NB4 (cell line): ENCODE data around the gene SCN2B.

Source experiments
- TF ChIP-seq, protein P1 (sequence below): IDR thresholded peaks from one replicate; pipeline ENCODE4 v1.5.1; 2012; ENCODE audit warnings: low read depth, low read length
- TF ChIP-seq, protein P2 (sequence below): IDR thresholded peaks from 2 replicates; pipeline ENCODE4 v1.6.1; 2011; ENCODE audit warnings: low read depth, low read length

DNA sequence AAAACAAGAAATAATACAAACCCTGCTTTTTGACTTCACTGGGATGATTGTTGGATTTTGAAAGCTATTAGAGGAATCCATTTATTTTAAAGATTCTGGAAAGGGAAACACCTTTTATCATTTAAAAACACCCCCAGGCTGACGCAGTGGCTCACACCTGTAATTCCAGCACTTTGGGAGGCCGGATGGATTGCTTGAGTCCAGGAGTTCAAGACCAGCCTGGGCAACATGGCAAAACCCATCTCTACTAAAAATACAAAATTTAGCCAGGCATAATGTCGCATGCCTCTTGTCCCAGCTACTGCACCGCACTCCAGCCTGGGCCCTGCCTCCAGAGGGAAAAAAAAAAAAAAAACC lies 317 bp upstream of the SCN2B start:
- TF ChIP-seq, protein P1, sequence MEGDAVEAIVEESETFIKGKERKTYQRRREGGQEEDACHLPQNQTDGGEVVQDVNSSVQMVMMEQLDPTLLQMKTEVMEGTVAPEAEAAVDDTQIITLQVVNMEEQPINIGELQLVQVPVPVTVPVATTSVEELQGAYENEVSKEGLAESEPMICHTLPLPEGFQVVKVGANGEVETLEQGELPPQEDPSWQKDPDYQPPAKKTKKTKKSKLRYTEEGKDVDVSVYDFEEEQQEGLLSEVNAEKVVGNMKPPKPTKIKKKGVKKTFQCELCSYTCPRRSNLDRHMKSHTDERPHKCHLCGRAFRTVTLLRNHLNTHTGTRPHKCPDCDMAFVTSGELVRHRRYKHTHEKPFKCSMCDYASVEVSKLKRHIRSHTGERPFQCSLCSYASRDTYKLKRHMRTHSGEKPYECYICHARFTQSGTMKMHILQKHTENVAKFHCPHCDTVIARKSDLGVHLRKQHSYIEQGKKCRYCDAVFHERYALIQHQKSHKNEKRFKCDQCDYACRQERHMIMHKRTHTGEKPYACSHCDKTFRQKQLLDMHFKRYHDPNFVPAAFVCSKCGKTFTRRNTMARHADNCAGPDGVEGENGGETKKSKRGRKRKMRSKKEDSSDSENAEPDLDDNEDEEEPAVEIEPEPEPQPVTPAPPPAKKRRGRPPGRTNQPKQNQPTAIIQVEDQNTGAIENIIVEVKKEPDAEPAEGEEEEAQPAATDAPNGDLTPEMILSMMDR: no peak
- TF ChIP-seq, protein P2, sequence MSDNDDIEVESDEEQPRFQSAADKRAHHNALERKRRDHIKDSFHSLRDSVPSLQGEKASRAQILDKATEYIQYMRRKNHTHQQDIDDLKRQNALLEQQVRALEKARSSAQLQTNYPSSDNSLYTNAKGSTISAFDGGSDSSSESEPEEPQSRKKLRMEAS: no peak
